Activated CD8-positive, alpha-beta memory T cell treated with anti-CD3 and anti-CD28 coated beads, Interleukin-2, amount 50 U/mL, for 4 hours (primary cell): ENCODE measurements around the gene DUS1L.

ENCODE experiments used
- DNase-seq: peaks from one replicate; pipeline ENCODE4 v3.0.0-alpha.2; 2020

Gene DUS1L

DNA sequence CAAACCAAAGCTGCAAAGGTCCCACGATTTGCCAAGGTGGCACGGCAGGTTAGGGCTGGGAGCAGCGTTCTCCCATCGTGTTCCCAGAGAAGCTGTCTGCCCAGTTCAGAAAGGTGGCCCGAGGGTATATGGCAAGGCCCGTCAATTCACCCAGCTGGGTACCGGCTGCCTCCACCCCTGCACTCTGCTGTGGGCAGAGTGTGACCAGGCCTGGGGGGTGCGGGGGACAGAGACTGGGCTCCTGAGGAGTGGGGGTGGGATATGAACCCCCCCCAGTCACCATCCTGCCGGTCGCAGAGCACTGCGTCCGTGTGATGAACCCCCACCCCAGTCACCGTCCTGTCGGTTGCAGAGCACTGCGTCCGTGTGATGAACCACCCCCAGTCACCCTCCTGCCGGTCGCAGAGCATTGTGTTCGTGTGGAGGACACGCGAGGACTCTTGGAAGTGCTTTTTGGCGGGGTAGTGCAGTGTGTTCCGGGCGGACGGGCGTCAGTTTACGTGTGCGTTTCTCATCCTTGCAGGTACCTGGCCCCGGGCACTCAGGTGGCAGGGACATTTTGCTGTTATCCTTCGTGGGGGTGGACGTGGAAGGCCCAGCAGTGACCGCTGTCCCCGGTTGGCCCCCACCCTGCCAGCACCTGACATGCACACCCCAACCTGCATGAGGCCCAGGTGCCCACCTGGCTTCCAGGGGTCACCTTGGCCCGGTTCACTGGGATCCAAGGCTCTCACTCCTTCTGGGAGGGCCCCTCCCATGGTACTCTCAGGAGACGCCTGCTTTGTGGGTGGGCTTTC lies 35.1 kb upstream of the DUS1L start:
- no peak for DNase-seq

DNA sequence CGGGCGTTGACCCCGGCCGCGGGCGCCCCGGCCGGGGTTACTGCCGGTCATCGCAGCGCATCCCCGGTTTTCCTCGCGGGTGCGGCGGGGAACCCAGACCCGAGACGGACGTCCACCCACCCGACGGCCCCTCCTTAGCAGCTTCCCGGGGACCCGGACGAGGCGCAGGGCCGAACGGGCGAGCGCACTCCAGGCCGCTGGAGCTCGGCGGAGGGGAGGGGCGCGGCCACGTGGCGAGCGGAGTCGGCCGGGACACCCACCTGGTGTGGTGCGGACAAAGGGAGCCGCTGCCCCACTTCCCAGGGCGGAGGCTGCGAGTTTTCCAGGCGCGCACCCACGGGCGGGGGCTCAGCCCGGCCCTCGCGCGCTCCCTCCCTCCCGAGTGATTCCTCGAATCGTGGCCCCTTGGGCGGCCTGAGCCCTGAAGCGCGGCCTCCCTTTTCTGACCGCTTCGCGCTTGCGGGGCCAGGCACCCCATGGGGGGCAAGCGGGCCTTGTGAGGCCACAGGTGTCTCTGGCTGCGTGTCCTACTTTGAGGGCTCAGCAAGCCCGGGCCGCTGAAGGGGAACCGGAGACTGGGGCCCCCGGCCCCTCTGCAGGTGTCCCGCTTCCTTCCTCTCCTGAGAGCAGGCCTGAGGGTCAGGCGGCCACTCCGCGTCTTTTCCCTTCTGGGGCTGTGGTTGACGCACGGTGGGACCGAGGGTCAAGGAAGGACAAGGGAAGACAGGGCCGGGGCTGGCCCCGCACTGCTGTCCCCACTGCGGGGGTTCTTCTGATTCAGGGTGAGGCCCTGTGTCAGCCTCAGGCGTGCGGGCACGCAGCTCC lies 33.5 kb upstream of the DUS1L start:
- no peak for DNase-seq

DNA sequence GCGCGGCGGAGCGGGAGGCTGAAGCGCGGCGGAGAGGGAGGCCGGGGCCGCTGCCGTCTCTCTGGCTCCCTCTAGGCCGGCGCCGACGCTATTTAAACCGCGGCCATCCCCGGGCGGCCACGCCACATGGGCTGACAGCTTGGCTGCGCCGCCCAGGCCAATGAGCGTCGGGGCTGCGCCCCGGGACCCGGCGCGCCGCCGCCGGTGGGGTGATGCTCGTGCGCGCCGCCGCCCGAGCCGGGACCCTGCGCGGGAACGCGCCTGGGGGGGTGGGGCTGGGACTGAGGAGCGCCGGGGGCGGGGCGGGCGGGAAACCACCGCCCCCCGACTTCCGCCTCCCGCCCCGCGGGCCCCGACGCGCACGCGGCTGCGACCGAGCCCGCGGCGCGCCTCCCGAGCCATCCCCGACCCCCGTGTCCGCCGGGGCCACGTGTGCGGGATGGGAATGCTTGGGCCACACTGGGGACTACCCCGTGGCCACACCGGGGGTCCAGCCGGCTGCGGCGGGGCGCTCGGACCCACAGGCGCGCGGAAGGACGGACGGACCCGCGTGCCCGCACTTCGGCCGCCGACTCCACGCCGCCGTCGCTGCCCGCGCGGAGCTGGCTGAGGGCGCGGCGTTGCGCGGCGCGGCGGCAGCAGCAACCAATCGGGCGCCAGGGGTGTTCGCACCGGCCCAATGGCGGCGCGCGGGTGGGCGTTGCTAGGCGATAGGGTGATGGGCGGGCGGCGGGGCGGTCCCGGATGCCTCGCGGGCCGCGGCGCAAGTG lies 32.8 kb upstream of the DUS1L start, which contains the start of gene FASN:
Gene FASN, minus strand, starts transcription at position 68 of the 770 bp plus-strand sequence. CDS start 1,791 bp downstream, outside the sequence.
- DNase-seq = peak; percentile 94

DNA sequence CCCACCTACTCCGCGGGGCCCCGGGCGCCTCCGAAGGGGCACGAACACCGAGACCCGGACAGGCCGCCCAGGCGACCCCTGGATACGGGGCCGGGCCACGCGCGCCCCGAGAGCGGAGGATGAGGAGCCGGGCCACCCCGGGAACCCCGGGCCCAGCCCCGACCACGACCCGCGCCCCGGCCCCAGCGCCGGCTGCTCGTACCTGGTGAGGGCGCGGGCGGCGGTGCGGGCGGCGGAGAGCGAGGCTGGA lies 32.2 kb upstream of the DUS1L start:
- DNase-seq = no peak

DNA sequence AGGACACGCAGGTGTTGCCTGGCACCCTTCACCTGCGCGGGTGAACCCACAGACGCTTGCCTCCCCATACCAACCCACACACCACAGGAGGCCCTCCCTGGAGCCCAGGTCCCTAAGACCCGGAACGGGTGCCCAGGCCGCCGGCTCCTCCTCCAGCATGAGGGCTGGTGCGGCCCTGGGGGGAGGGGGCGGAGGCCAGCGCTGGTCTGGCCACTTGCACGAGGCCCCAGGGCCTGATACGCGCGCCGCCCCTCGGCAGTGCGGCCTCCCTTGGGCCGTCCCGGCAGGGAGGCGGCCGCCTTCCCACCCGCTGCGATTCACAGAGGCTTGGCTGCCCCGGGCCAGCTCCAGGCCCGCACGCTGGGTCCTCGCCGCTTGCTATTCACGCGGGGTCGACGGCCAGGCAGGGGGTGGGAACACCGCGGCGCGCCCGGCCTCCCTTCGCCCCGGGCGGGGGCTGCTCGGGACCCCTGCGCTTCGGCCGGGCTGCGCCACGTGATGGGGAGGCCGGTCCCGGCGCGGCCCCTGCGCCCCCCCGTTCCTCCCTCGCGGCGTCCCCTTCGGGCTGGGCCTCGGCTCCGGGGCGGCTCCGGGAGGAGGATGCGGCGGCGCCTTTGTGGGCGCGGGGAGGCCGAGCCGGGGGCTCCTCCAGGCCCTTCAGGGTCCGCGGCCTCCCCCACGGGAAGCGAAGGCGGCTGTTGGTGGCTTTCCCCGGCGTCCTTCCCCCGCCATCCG lies 31.7 kb upstream of the DUS1L start:
- peak; percentile 40 for DNase-seq

DNA sequence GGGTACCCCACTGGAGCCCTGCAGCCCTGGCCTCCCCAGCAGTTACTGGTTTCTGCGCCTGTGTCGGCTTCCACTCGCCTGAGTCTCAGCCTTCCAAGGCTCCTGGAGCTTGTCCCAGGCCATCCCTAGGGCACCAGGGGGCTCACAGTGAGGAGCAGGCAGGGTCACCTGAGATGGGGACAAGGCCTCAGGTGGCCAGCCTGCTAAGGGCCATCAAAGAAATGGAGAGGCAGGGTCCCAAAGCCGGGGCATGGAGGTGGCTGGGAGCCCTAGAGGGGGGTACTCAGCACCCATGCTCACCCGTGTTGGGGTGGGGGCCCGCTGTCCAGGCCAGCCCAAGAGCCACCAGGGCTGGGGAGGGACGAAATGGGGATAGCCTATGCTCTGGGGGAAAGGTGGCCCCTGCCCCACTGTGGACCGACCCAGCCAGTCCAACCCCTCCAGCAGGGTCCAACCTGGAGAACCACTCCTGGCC lies 31.1 kb upstream of the DUS1L start:
- no peak for DNase-seq

DNA sequence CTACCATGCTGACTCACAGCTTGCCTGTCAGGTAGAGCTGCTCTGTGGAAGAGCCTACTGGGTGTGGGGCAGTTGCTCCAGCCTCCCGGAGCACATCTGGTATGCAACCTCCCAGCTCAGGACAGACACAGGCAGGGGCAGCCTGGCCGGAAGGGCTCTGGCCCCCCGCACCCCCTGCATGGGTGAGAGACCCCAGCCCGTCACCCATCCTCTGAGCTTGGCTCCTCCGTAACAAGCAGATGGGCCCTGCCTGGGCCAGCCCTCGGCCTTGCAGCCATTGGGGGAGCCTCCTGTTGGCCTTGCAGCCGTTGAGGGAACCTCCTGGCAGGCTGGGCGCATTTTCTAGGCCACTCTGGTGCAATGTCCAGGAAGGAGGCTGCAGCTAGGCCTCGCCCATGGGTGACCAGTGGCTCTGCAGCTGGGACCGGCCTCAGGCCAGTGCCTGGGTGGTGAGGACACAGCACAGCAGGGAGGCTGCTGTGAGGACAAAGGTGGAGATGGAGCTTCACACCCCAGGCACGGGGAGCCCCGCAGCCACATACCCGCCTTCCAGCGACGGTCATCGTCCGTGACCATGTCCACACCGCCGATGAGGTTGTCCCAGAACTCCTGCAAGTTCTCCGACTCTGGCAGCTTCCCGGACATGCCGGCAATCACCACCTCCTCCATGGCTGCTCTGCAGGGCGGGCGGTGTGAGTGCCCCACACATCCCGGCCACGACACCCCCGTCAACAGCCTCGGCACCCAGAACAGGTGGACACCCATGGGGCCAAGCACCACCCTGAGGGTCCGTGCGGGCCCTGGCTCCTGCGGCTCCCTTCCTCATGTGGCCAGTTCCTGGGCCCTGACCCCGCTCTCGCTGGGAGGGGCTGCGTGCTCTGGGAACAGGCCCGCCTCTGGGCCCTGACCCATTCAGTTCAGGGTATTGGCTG lies 30.4 kb upstream of the DUS1L start:
- no peak for DNase-seq

DNA sequence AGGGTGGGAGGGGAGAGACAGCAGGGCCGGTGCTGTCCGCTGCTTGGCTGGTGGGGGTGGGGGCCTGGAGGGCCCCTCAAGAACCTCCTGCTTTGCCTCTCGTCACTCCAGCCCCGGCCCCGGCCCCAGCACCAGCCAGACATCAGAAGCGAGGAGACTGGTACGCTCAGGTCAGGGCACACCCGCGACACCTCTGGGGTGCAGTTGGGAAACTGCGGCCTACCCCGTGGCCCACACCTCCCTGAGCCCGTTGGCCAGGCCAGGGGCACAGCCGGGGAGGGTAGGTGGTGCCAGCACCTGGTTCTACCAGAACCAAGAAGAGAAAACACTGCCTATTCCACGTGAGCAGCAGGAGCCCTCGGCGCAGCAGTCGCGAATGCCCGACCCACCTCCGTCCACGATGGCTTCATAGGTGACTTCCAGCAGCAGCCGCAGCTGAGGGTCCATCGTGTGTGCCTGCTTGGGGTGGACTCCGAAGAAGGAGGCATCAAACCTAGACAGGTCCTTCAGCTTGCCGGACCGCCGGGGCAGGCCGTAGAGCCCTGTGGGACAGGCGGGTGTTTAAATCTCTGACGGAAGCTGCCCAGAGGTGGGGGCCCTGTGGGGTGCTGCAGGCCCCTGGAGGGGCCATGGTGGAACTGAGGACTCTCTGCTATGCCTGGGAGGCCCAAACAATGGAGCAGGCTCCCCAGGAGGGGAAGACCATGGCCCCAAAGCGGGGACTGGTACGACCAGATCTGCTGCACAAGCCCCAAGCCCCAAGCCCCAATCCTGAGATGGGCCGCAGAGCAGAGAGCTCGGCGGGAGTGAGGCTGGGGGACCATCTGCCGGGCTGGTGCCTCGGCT lies 29.6 kb upstream of the DUS1L start:
- DNase-seq = no peak

DNA sequence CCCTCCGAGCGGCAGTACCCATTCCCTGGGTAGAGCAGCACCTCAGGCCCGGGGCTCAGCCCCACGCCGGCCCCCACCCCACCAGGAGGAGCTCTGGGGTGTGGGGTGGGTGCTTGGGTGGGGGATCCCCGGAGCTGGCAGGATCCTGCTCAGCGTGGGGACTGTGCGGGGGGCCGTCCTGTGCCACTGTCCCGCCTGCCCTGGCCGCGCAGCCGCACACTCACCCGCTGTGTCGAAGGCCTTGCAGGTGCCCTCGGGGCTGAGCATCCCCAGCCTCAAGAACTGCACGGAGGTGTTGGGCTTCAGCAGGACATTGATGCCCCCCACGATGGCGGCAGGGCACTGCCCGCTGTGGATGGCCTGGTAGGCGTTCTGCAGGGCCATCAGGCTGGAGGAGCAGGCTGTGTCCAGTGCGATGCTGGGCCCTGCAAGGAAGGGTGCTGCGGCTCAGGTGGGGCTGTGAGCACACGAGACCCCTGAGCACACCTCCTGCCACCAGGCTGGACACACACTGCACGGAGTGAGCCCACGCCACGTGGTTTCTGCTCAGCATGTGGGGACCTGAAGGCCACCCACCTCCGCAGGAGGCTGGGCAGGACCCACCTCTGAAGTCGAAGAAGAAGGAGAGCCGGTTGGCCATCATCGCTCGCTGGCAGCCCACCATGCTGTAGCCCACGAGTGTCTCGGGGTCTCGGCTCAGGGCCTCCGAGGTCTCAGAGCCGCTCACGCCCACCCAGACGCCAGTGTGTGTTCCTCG lies 27.6 kb upstream of the DUS1L start:
- DNase-seq = no peak

DNA sequence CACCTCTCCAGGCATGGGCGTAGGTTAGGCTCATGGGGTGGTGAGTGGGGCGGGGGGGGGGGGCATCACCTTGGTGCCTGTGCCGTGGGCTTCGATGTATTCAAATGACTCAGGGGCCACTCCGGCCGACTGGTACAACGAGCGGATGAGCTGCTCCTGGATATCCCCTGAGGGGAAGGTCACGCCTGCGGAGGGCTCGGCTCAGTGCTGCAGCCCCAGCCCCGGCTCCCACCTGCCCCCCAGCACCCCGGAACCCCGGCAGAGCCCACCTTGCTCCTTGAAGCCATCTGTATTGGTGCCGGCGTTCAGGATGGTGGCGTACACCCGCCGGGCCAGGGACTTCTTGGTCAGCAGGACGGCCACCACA lies 27.0 kb upstream of the DUS1L start:
- DNase-seq = no peak

DNA sequence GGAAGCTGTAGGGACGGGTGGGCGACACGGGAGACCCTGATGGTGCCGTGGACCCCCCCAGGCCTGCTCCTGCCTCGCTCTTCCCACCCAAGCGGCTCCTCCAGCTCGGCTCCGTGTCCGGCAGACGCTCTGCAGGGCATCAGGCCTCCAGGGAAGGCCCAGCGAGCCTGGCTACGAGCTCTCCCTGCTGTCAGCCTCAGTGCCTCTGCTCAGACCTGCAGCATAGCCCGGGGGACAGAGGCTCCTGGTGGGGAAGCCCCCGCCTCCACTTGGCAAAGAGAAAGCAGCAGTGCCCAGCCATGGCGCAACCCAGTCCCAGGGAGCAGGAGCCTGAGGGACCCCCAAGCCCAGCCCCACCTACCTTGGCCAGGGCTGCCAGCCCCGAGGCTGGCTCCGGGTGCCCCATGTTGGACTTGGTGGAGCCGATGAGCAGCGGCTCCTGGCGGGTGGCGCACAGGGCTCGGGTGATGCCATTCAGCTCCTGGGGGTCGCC lies 26.5 kb upstream of the DUS1L start:
- no peak for DNase-seq

DNA sequence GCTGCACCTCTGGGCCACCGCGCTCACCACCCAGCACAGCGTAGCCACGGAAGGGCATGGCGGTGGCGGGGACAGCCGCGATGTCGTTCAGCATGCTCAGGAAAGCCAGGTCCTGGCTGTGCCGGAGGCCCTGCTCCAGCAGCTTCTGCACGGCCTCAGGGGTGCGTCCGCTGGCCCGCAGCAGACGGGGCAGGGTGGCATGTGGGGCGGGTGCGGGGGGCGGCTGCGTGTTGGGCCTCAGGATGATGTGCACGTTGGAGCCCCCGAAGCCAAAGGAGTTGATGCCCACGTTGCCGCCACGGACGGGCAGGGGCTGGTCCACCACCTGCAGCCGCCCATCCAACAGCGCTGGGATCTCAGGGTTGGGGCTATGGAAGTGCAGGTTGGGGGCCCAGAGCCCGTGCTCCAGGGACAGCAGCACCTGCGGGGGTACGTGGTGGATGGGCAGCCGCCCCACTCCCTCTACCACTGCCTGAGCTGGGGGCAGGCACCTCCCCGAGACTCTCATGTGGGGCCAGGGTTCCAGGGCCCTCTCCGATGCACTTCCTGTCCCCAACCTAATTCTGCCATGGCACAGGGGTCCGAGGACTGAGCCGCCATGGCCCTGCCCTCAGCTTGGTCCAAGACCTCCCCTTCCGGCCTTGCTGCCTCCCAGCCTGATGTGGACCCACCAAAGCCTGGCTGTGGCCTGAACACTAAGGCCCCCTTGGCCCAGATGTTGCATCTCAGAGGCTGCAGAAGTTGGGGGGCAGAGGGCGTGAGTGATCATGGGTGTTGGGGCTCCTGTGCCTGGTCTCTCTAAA lies 25.9 kb upstream of the DUS1L start:
- no peak for DNase-seq

DNA sequence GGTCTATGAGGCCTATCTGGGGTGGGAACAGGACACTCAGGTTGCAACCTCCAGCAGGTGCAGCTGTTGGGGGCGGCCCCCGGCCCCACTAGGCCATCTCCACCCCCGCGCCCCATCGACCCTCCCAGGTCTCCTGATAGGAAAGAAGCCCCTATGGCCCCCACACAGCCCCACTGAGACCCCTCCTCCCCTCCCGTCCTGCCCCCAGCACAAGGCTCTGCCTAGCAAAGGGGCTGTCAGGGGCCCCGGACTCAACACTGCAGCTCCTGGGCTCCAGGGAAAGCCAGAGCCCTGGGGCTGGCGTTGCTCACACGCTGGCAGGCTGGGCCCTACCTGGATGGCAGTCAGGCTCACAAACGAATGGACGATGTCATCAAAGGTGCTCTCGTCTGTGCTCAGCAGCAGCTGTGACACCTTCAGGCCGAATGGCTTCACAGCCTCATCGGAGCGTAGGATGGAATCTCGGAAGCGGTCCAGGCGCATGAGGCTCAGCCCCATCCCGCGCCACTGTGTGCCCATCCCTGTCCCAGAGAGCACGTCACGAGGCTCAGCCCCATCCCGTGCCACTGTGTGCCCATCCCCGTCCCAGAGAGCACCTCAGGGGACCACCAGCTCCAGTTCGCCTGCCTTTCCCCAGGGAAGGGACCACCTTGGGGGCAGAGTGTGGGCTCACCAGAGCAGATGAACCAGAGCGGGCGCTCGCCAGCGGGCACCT lies 25.1 kb upstream of the DUS1L start:
- no peak for DNase-seq

DNA sequence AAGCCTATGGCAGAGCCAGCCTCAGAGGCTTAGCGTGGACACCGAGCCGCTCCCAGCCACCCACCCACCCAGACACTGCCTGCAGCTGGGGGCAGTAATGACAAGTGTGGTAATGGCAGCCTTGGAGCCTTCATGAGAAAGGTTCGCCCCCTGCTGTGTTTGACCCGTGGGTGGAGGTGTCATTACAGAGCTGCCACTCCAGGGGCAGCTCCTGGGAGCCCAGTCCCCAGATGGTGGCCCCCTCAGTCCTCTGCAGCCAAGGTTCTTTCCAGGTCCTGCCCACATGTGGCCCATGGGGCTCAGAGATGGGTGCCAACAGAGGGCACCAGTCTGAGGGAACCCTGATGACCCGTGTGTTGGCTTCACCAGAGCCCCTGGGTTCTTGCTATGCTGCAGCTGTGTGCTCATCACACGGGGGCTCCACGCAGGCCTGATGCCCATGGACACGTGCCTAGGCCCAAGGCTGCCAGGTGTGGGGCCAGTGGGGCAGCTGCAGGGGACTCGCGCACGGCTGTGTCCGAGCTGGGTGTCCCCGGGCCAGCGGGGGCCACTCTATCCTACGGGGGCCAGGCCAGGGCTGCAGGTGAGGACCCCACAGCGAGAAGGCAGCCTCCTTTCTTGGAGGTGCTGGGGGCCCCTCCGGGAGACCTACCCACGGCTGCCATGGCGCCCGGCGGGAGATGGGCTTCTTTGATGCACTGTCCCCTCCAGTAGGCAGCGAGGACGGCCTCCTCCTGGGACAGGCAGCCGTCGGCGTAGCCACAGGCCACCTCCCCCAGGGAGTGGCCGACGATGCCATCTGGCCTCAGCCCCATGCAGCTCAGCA lies 24.3 kb upstream of the DUS1L start:
- DNase-seq = no peak

DNA sequence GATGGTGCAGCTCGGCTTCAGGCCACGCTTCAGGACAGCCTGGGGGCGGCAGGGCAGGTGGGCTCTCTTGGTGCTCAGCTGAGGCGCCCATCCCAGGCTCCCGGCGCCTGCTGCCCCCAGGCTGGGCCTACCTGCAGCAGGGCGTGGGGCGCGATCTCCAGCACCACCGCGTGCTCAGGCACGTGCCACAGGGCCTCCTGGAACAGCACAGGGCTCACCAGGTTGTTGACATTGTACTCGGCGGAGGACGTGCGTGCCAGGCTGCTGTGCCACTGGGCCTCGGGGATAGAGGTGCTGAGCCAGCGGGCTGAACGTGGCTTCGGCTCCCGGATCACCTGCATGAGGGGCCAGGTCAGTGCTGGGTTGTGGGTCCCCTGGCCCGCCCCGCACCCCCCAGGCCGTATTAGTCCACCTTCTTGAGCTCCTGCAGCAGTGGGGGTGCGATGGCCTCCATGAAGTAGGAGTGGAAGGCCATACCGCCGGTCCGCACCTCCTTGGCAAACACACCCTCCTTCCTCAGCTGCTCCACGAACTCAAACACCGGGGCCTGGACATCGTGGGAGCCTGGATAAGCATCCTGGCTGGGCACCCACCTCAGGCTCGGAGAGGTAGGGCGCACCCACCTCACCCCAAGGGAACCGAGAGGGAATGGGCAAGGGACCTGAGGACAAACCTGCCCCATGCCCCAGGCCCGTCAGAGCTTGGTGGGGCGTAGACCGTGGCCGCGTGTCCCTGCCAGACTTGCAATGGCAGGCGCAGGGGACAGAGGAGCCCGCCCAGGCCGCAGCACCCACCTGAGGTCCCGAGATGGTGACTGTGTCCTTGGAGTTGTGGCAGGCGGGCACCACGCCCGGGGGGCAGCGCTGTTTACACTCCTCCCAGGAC lies 23.5 kb upstream of the DUS1L start:
- no peak for DNase-seq
